ENCODE data around the gene AKAP1.

AKAP1 gene

DNA sequence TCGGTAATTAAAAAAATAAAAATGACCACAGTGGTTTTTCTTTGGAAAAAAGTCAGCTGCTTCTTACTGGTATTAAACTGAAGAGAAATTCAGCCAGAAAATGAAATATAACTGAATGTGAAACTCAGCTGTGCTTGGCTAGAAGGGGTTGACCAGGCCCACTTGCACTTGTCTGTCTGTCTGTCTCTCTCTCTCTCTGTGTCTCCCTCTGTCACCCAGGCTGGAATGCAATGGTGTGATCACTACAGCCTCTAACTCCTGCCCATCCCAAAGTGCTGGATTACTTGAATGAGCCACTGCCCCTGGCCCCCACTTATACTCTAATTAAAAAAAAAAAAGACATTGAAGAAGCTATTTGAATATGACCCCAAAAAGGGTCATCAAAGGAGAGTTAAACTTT is 17.3 kb upstream of the AKAP1 start:
- DNase-seq (ENCODE audit: low spot score in 2 of 2) (no peak), ATAC-seq (no peak)
- peaks cover 4% of the 10 kb centered on the region for H3K36me3 Mint-ChIP-seq
- no peak overlapping the region for H3K27ac Mint-ChIP-seq
- no peaks in the 10 kb centered on the region for H3K9me3 Mint-ChIP-seq
- H3K4me1 Mint-ChIP-seq, result no peaks in the 10 kb centered on the region
- H3K4me3 Mint-ChIP-seq, result no peak overlapping the region

DNA sequence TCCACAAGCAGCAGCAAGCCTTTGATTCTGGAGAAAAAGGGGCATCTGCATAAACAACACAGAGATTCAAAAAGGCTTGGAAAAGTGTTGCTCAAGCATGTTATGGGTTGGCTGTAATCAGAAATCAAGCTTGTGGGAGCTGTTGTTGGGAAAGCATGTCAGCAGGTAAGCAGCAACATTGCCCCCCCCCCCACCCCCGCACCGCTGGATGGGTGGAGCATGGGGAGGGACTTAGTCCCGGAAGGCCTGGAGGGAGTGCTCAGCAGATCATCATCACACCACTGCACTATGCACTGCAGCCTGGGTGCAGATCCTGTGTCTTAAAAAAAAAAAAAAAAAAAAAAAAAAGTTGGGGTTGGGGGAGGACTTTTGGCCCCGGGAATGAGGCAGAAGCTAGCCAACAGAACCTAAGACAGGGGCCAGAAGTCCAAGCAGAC is 16.8 kb upstream of the AKAP1 start:
- peaks cover 4% of the 10 kb centered on the region for H3K36me3 Mint-ChIP-seq
- no peak overlapping the region for H3K27ac Mint-ChIP-seq
- no peaks in the 10 kb centered on the region for H3K9me3 Mint-ChIP-seq
- peak; percentile 52 for ATAC-seq
- no peak overlapping the region for H3K4me3 Mint-ChIP-seq
- DNase-seq (ENCODE audit: low spot score in 2 of 2), result no peak
- H3K4me1 Mint-ChIP-seq, result no peaks in the 10 kb centered on the region

DNA sequence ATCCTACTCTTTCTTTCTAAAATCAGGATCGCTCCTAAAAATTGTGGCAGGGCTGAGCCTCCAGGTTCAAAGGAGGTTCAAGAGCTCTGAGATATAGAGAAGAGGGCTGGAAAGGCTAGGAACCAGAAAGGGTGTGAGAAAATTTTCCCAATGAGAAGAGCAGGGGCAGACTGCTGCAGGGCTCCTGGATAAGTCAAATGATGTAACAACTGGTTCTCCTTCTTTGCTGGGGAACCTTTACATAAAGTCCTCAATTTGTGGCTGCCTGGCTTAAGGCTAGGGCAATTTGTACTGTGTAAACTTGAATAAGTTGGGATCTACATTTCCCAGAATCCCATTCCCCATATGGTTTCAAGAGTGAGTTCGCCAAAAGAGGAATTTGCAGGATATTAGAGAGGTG is 16.3 kb upstream of the AKAP1 start:
- no peak for ATAC-seq
- no peak for DNase-seq (ENCODE audit: low spot score in 2 of 2)
- Mint-ChIP-seq H3K4me3 (no peak overlapping the region), H3K9me3 (no peaks in the 10 kb centered on the region), H3K27ac (no peak overlapping the region), H3K36me3 (peaks cover 4% of the 10 kb centered on the region), H3K4me1 (no peaks in the 10 kb centered on the region)

DNA sequence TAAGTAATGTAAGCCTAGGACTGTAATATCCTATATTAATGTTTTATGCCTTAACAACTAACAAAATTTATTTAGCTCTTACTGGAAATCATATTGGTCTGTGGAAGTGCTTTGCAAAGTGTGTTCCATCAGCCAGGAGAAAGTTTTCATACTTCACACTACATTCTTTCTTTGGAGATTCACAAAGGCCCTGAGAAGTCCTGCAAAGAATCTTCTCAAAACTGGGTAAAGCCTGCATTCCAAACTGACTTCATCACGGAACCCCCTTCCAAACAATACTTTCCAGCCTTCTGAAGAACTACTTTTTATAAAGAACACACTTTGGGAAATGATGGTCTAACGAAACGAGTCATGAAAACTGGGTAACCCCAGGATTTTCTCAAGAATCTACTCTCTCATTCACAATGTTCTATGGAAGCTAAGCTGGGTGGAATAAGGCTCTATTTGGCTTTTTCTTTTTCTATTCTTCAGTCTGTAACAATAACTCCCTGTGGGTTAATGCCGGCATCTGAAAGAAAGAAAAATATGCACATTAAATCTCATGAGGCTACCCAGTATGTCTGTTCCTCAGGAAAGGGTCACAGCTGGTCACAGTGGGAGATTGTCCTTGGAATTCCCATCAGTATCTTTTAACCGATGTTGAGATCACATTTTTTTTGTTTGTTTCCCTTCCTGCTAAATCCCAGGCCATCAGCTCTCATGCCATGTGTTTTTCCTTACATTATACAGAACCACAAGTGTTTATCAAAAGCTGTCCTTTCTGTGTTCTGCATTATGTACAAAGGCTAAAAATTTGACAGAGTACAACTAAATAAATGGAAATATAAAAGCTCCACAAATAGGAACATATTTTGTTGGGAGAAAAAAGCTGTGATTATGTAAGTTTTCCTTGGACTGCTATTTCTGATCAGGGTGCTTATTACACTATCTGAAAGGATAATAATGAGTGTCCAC is 12.8 kb upstream of the AKAP1 start:
- Mint-ChIP-seq H3K36me3 (no peaks in the 10 kb centered on the region), H3K27ac (no peak overlapping the region), H3K9me3 (no peaks in the 10 kb centered on the region), H3K4me3 (no peak overlapping the region), H3K4me1 (no peaks in the 10 kb centered on the region)
- no peak for ATAC-seq
- DNase-seq (ENCODE audit: low spot score in 2 of 2), result no peak

DNA sequence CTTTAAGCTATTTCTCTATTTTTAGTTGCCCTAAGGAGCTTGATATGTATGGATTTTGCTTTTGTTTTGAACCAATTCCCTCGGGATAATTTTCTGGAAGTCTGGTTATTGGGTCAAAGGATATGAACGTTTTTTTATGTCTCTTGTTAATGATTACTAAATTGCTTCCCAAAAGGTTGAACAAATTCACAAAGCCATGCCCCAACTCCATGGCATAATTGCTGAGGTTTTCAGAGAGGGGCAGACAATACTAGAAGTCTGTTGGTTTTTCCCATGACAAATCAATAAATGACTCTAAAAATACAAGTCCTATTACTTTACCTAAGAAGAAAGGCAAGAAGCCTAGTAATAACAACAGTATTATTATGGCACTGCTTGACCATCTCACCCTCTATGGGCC is 11.4 kb upstream of the AKAP1 start:
- DNase-seq (ENCODE audit: low spot score in 2 of 2), result no peak
- H3K27ac Mint-ChIP-seq, result no peak overlapping the region
- no peak for ATAC-seq
- H3K4me3 Mint-ChIP-seq, result no peak overlapping the region
- no peaks in the 10 kb centered on the region for H3K36me3 Mint-ChIP-seq
- H3K4me1 Mint-ChIP-seq, result no peaks in the 10 kb centered on the region
- no peaks in the 10 kb centered on the region for H3K9me3 Mint-ChIP-seq

DNA sequence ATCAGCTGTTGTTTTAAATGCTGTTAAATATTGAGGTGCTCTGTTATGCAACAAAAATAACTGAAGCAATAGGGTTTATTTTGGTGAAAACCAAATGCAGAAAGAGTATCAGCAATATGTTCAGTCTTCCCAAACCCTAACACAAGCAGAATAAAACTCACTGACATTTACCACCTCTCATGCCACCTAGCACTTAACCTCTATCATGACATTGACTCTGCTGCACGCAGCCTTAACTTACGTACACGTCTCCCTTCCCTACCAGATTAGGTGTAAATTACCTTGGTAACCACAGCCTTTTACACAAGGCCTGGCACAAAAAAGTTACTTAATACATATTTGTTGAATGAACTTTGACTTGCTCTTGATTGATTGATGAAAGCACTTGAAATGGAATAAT is 9.9 kb upstream of the AKAP1 start:
- DNase-seq (ENCODE audit: low spot score in 2 of 2) (no peak), ATAC-seq (no peak)
- Mint-ChIP-seq H3K27ac (no peak overlapping the region), H3K36me3 (no peaks in the 10 kb centered on the region), H3K4me1 (no peaks in the 10 kb centered on the region), H3K9me3 (no peaks in the 10 kb centered on the region), H3K4me3 (no peak overlapping the region)

GRCh38 chr17:57075785-57076184 is 9.3 kb upstream of the AKAP1 start:
- no peak for DNase-seq (ENCODE audit: low spot score in 2 of 2)
- ATAC-seq, result no peak
- Mint-ChIP-seq H3K4me1 (no peaks in the 10 kb centered on the region), H3K9me3 (no peaks in the 10 kb centered on the region), H3K36me3 (no peaks in the 10 kb centered on the region), H3K4me3 (no peak overlapping the region), H3K27ac (no peak overlapping the region)

DNA sequence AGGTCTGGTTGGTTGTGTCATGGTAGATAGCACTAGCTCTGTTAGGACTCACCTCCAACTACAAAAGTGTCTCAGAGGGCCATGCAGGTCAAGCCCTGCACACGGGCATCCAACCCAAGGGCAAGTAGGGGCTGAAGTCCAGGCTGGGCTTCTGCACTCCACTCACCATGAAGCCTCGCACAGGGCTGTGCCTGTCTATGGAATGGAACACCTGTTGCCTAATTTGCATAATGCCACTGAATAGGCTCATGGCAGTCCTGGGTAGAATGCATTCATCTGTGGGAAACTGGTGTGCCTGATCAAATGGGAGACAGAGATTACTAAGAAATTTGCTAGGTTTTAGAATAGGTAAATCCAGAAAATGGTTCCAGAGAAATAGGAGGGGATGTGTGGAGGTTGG is 8.0 kb upstream of the AKAP1 start:
- Mint-ChIP-seq H3K4me1 (no peaks in the 10 kb centered on the region), H3K27ac (no peak overlapping the region), H3K9me3 (no peaks in the 10 kb centered on the region), H3K36me3 (no peaks in the 10 kb centered on the region), H3K4me3 (no peak overlapping the region)
- DNase-seq (ENCODE audit: low spot score in 2 of 2) (no peak), ATAC-seq (no peak)

GRCh38 chr17:57078274-57078673 is 6.8 kb upstream of the AKAP1 start:
- ATAC-seq (no peak), DNase-seq (ENCODE audit: low spot score in 2 of 2) (no peak)
- no peaks in the 10 kb centered on the region for H3K4me1 Mint-ChIP-seq
- no peak overlapping the region for H3K4me3 Mint-ChIP-seq
- H3K27ac Mint-ChIP-seq, result no peak overlapping the region
- no peaks in the 10 kb centered on the region for H3K9me3 Mint-ChIP-seq
- H3K36me3 Mint-ChIP-seq, result no peaks in the 10 kb centered on the region

GRCh38 chr17:57080718-57081117 is 4.3 kb upstream of the AKAP1 start:
- Mint-ChIP-seq H3K27ac (no peak overlapping the region), H3K4me1 (no peaks in the 10 kb centered on the region), H3K36me3 (peaks cover 6% of the 10 kb centered on the region), H3K9me3 (no peaks in the 10 kb centered on the region), H3K4me3 (no peak overlapping the region)
- no peak for ATAC-seq
- no peak for DNase-seq (ENCODE audit: low spot score in 2 of 2)

DNA sequence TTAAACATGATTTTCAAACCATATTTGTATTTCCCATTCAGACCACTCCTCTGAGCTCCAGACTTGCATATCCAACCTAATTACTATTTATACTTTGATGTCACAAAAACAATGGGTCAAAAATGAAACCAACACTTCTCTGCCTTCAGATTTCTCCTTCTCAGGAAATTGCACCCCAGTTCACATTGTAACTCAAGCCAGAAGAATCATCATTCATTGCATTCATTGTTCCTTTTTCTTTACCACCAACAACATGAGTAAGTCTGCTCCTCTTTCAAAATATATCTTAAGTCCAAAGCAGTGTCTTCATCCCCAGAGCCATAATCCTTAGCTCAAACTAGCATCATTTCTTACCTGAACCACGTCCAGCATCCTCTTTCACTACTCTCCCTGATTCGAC is 2.6 kb upstream of the AKAP1 start:
- DNase-seq (ENCODE audit: low spot score in 2 of 2), result no peak
- no peak for ATAC-seq
- no peak overlapping the region for H3K4me3 Mint-ChIP-seq
- H3K9me3 Mint-ChIP-seq, result no peaks in the 10 kb centered on the region
- peaks cover 6% of the 10 kb centered on the region for H3K36me3 Mint-ChIP-seq
- H3K4me1 Mint-ChIP-seq, result peaks cover 14% of the 10 kb centered on the region
- H3K27ac Mint-ChIP-seq, result no peak overlapping the region

GRCh38 chr17:57084361-57084801 is 665 bp upstream of the AKAP1 start:
- peak overlapping the region; percentile 86 for H3K4me3 Mint-ChIP-seq
- H3K4me1 Mint-ChIP-seq, result peaks cover 30% of the 10 kb centered on the region
- no peak for DNase-seq (ENCODE audit: low spot score in 2 of 2)
- H3K9me3 Mint-ChIP-seq, result no peaks in the 10 kb centered on the region
- peak; percentile 37 for ATAC-seq
- H3K36me3 Mint-ChIP-seq, result peaks cover 6% of the 10 kb centered on the region
- H3K27ac Mint-ChIP-seq, result peak overlapping the region; percentile 85

DNA sequence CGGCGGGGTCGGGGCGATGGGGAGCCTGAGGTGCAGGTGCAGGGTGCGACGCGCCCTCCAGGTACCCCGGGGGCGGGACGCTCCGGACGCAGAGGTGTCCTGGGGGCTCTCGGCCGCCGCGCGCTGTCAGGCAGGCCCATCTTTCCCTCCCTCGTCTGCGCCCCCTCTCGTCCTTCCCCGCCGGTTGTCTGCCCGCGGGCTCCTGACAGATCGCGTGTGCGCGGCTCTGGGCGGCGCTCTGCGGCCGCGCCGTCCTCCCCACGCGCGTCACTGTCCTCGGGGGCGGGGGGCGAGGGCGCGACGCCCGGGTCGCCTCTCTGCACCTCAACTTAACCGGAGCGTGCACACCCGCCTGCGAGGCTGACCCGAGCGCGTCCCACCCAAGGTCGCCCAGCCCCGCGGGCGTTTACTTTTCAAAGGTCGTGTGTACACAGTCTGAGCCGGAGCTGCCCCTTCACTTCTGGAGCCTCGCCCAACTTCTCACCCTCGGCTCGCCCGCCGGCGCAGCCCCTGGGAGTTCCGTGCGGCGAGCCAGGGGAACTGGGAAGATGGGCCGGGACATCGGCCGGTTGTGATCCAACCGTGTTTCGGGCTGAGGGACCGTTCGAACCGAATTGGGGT is 512 bp downstream of the AKAP1 start:
- DNase-seq (ENCODE audit: low spot score in 2 of 2) (peak; percentile 19 to 64), ATAC-seq (peak; percentile 66)
- peaks cover 30% of the 10 kb centered on the region for H3K4me1 Mint-ChIP-seq
- peak overlapping the region; percentile 69 for H3K27ac Mint-ChIP-seq
- H3K36me3 Mint-ChIP-seq, result peaks cover 6% of the 10 kb centered on the region
- no peaks in the 10 kb centered on the region for H3K9me3 Mint-ChIP-seq
- peak overlapping the region; percentile 86 for H3K4me3 Mint-ChIP-seq

DNA sequence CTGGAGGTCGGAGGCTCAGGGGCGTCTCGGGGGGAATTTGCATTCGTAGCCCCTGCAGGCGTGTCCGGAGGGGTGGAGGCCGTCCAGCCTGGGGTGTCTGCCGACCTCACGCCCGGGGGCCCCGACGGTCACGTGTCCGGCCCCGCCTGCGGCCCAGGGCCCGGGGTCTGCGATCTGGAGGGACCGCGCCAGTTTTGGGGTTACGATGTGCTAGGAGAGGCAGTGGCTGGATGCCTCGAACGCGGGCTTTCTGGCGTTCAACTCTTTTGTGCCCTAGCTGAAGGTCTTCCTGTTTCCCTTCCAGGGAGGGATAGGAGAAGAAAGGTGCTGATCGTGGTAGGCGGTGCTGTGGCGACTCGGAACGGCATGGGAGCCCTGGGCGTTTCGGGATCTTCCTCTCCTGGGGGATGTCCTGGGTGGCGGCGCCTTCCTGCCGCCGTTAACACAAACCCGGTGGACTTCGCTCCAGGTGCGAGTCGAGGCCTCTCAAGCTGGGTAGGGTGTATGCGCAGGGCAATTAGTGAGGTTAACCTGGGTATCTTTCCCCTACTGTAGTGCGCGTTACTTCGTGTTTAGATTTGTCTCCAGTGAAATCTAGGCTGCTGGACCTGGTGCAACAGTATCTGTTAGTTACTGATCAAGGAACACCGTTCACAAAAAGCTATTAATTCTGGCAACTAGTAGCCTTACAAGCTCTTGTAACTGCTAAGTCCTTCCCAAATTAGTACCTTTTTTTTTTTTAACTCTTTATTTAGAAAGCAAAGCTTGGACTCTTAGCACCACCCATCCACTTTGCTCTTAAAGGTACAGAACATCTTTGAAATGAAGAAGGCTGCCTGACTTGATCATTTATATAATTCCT is 1.3 kb downstream of the AKAP1 start:
- H3K36me3 Mint-ChIP-seq, result peaks cover 6% of the 10 kb centered on the region
- peak overlapping the region; percentile 86 for H3K4me3 Mint-ChIP-seq
- H3K27ac Mint-ChIP-seq, result peak overlapping the region; percentile 69
- ATAC-seq (no peak), DNase-seq (ENCODE audit: low spot score in 2 of 2) (peak; percentile 11 to 66)
- peaks cover 30% of the 10 kb centered on the region for H3K4me1 Mint-ChIP-seq
- no peaks in the 10 kb centered on the region for H3K9me3 Mint-ChIP-seq

GRCh38 chr17:57088298-57088697 is 3.3 kb downstream of the AKAP1 start:
- Mint-ChIP-seq H3K4me3 (no peak overlapping the region), H3K9me3 (no peaks in the 10 kb centered on the region)

More at GRCh38 chr17:57088298-57088697, 3.3 kb downstream of the AKAP1 start:
- DNase-seq (ENCODE audit: low spot score in 2 of 2) (no peak), ATAC-seq (no peak)
- H3K36me3 Mint-ChIP-seq, result peaks cover 6% of the 10 kb centered on the region
- H3K4me1 Mint-ChIP-seq, result peaks cover 37% of the 10 kb centered on the region
- H3K27ac Mint-ChIP-seq, result no peak overlapping the region

Measured in stimulated activated effector memory CD8-positive, alpha-beta T cell treated with anti-CD3 and anti-CD28 coated beads, Interleukin-12 subunit alpha, Interleukin-12 subunit beta, amount 100 ng/mL, for 72 hours (primary cell).